HEK293 (cell line): ENCODE results near the gene B4GALT2.

Experiments
- CTCF ChIA-PET: fragments of 350-600 bp; formaldehyde crosslinking; extraction: SDS; loops from one replicate; lab custom pipeline; 2021; ENCODE audit warnings: antibody characterized with exemption; lab: Yijun Ruan, JAX
- POLR2A ChIA-PET: fragments of 300-600 bp; formaldehyde crosslinking; extraction: SDS; loops from one replicate; lab custom pipeline; 2020; ENCODE audit warnings: antibody characterized with exemption, inconsistent platforms; lab: Yijun Ruan, JAX
- H3K27ac ChIP-seq: fragments of 200-500 bp; sonication (Bioruptor generic); 2 replicates; pipeline ENCODE4 v1.5.1; 2014; ENCODE audit warnings: low read depth, low read length, control low read depth, inconsistent platforms; ENCODE audit errors: extremely low read depth
- H3K36me3 ChIP-seq, 2 experiments: fragments of 200-500 bp in 1 of 2; sonication (Bioruptor generic) in 1 of 2; 1 replicate in 1 of 2; 2 replicates in 1 of 2; pipeline ENCODE4 v1.5.1; 2014 to 2017; ENCODE audit warnings: inconsistent platforms in 2 of 2, low read length in 2 of 2; ENCODE audit not compliant: control insufficient read depth in 2 of 2, insufficient read depth in 1 of 2
- H3K4me1 ChIP-seq: fragments of 200-500 bp; sonication (Bioruptor generic); 2 replicates; pipeline ENCODE4 v1.5.1; 2014; ENCODE audit warnings: mild to moderate bottlenecking, low read length, inconsistent platforms; ENCODE audit not compliant: control insufficient read depth, insufficient read depth
- H3K4me3 ChIP-seq: 2 replicates; pipeline ENCODE4 v1.5.1; 2011; ENCODE audit warnings: low read depth, mild to moderate bottlenecking, control low read depth, low read length, moderate library complexity
- H3K9me3 ChIP-seq: fragments of 200-500 bp; sonication (Bioruptor generic); 2 replicates; pipeline ENCODE4 v1.5.1; 2014; ENCODE audit warnings: low read depth, low read length, inconsistent platforms; ENCODE audit not compliant: control insufficient read depth, insufficient read depth
- FEZF1 ChIP-seq: fragments of 450-650 bp; formaldehyde crosslinking; IDR thresholded peaks from 2 replicates; pipeline ENCODE4 v1.5.1; 2016; ENCODE audit warnings: missing biosample characterization, missing genetic modification characterization
- GLIS1 ChIP-seq: fragments of 450-650 bp; formaldehyde crosslinking; IDR thresholded peaks from 2 replicates; pipeline ENCODE4 v1.5.1; 2016; ENCODE audit warnings: missing biosample characterization, missing genetic modification characterization
- HOXC10 ChIP-seq: sonication (generic); formaldehyde crosslinking; IDR thresholded peaks from 2 replicates; pipeline ENCODE4 v1.8.1; 2023; ENCODE audit warnings: mild to moderate bottlenecking, missing genetic modification reagents
- MEIS1 ChIP-seq: sonication (generic); formaldehyde crosslinking; IDR thresholded peaks from 2 replicates; pipeline ENCODE4 v1.8.1; 2022; ENCODE audit warnings: missing genetic modification reagents, mild to moderate bottlenecking, borderline replicate concordance
- SCRT2 ChIP-seq: fragments of 450-650 bp; formaldehyde crosslinking; IDR thresholded peaks from 2 replicates; pipeline ENCODE4 v1.5.1; 2016; ENCODE audit warnings: missing biosample characterization, missing genetic modification characterization
- ZFHX2 ChIP-seq: fragments of 450-650 bp; formaldehyde crosslinking; conservative IDR thresholded peaks from 2 replicates; pipeline ENCODE4 v1.5.1; 2016; ENCODE audit warnings: missing biosample characterization, missing genetic modification characterization
- ZFP69B ChIP-seq: fragments of 450-650 bp; formaldehyde crosslinking; IDR thresholded peaks from 2 replicates; pipeline ENCODE4 v1.5.1; 2016; ENCODE audit warnings: missing biosample characterization, missing genetic modification characterization
- ZIC2 ChIP-seq: fragments of 450-650 bp; formaldehyde crosslinking; IDR thresholded peaks from 2 replicates; pipeline ENCODE4 v1.5.1; 2016; ENCODE audit warnings: missing biosample characterization, missing genetic modification characterization
- ZNF2 ChIP-seq: fragments of 450-650 bp; formaldehyde crosslinking; IDR thresholded peaks from 2 replicates; pipeline ENCODE4 v1.5.1; 2016; ENCODE audit warnings: missing biosample characterization, missing genetic modification characterization
- ZNF311 ChIP-seq: fragments of 450-650 bp; formaldehyde crosslinking; IDR thresholded peaks from 2 replicates; pipeline ENCODE4 v1.5.1; 2017; ENCODE audit warnings: missing biosample characterization, missing genetic modification characterization, borderline replicate concordance
- ZNF341 ChIP-seq: fragments of 450-650 bp; formaldehyde crosslinking; IDR thresholded peaks from 2 replicates; pipeline ENCODE4; 2016; ENCODE audit warnings: low read depth, missing biosample characterization, missing genetic modification characterization
- ZNF585B ChIP-seq: fragments of 450-650 bp; formaldehyde crosslinking; IDR thresholded peaks from 2 replicates; pipeline ENCODE4 v1.5.1; 2016; ENCODE audit warnings: missing biosample characterization, missing genetic modification characterization
- ZNF600 ChIP-seq: fragments of 450-650 bp; formaldehyde crosslinking; IDR thresholded peaks from 2 replicates; pipeline ENCODE4 v1.5.1; 2016; ENCODE audit warnings: missing biosample characterization, missing genetic modification characterization
- TF ChIP-seq, protein P1 (sequence below): fragments of 450-650 bp; formaldehyde crosslinking; IDR thresholded peaks from 2 replicates; pipeline ENCODE4 v1.5.1; 2016; ENCODE audit warnings: missing biosample characterization, missing genetic modification characterization

B4GALT2 gene

GRCh38 chr1:43930168-43930948, 48.7 kb upstream of the B4GALT2 start:
- peaks cover 3% of the 10 kb centered on the region; the same call in 1 of the 2 replicates for H3K4me1 ChIP-seq
- H3K9me3 ChIP-seq = no peaks in the 10 kb centered on the region
- POLR2A ChIA-PET = interaction anchor here (0.5 to 0.6 kb wide), 3 partner anchors 39 to 672 kb away, joined by 3 to 5 read pairs (median 4); partner anchors contain the start of gene DPH2
- CTCF ChIA-PET = interaction anchor here (0.6 to 12.4 kb wide), 11 partner anchors 9 to 166 kb away, joined by 3 to 555 read pairs (median 5); partner anchors contain the start of gene IPO13
- peaks cover 0 to 3% of the 10 kb centered on the region in 2 experiments; a peak in 1 of 3 replicates for H3K36me3 ChIP-seq
- TF ChIP-seq SCRT2 (peak; percentile 44; the same call in 1 of the 2 replicates), ZFHX2 (tag by site-specific recombination) (no peak), ZFP69B (no peak), ZNF2 (tag by site-specific recombination) (peak; percentile 45; the same call in 1 of the 2 replicates), FEZF1 (tag by site-specific recombination) (no peak), MEIS1 (CRISPR knock-in tag) (no peak), GLIS1 (tag by site-specific recombination) (peak; percentile 36; the same call in 1 of the 2 replicates), ZIC2 (tag by site-specific recombination) (peak; percentile 92), HOXC10 (CRISPR knock-in tag) (no peak), ZNF585B (tag by site-specific recombination) (no peak)
- TF ChIP-seq, protein P1, sequence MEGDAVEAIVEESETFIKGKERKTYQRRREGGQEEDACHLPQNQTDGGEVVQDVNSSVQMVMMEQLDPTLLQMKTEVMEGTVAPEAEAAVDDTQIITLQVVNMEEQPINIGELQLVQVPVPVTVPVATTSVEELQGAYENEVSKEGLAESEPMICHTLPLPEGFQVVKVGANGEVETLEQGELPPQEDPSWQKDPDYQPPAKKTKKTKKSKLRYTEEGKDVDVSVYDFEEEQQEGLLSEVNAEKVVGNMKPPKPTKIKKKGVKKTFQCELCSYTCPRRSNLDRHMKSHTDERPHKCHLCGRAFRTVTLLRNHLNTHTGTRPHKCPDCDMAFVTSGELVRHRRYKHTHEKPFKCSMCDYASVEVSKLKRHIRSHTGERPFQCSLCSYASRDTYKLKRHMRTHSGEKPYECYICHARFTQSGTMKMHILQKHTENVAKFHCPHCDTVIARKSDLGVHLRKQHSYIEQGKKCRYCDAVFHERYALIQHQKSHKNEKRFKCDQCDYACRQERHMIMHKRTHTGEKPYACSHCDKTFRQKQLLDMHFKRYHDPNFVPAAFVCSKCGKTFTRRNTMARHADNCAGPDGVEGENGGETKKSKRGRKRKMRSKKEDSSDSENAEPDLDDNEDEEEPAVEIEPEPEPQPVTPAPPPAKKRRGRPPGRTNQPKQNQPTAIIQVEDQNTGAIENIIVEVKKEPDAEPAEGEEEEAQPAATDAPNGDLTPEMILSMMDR (tag by site-specific recombination) = peak; percentile 56; the same call in 1 of the 2 replicates
- no peak overlapping the region for H3K27ac ChIP-seq
- H3K4me3 ChIP-seq = no peak overlapping the region

- ChIA-PET POLR2A (interaction anchor here (0.5 to 0.6 kb wide), 3 partner anchors 39 to 672 kb away, joined by 3 to 5 read pairs (median 4); partner anchors contain the start of gene DPH2), CTCF (interaction anchor here (0.6 to 12.4 kb wide), 9 partner anchors 10 to 167 kb away, joined by 3 to 555 read pairs (median 5); no protein-coding TSS in a partner anchor)
- no peak overlapping the region for H3K27ac ChIP-seq
Observed at GRCh38 chr1:43930949-43931275, 48.1 kb upstream of the B4GALT2 start.

GRCh38 chr1:43931711-43932660, 47.0 kb upstream of the B4GALT2 start:
- TF ChIP-seq ZFHX2 (tag by site-specific recombination) (peak; percentile 11; the same call in 1 of the 2 replicates), ZNF311 (tag by site-specific recombination) (no peak), ZFP69B (no peak), ZIC2 (tag by site-specific recombination) (peak; percentile 40)
- ChIA-PET CTCF (interaction anchor here (0.6 to 12.4 kb wide), 8 partner anchors 9 to 422 kb away, joined by 3 to 555 read pairs (median 4); partner anchors contain the start of gene IPO13), POLR2A (interaction anchor here (1.2 kb wide), 1 partner anchor 15 kb away, joined by 3 read pairs; the partner anchor contains the start of gene IPO13)
- no peak overlapping the region for H3K4me3 ChIP-seq
- peaks cover 3% of the 10 kb centered on the region; the same call in 1 of the 2 replicates for H3K4me1 ChIP-seq
- H3K27ac ChIP-seq = no peak overlapping the region
- no peaks in the 10 kb centered on the region for H3K9me3 ChIP-seq
- peaks cover 0 to 2% of the 10 kb centered on the region in 2 experiments; a peak in 1 of 3 replicates for H3K36me3 ChIP-seq

More at GRCh38 chr1:43930949-43931275, 48.1 kb upstream of the B4GALT2 start:
- no peaks in the 10 kb centered on the region for H3K9me3 ChIP-seq
- TF ChIP-seq ZNF341 (tag by site-specific recombination) (peak; percentile 52; the same call in 1 of the 2 replicates), ZNF600 (tag by site-specific recombination) (no peak)
- H3K4me1 ChIP-seq = peaks cover 3% of the 10 kb centered on the region; the same call in 1 of the 2 replicates
- H3K36me3 ChIP-seq = no peaks in the 10 kb centered on the region
- no peak overlapping the region for H3K4me3 ChIP-seq
